Immature natural killer cell (primary cell): ENCODE measurements around the gene SV2B. TPM values are rescaled to one million over a fixed set of nuclear protein-coding genes. Genes with fewer than 3 reads are reported as not detected.

Experiments used
- DNase-seq, 3 donors: peaks; one replicate each; pipeline ENCODE4 v3.0.0; 2022; ENCODE audit warnings: mixed read lengths in 1 of 3
- H3K27ac Mint-ChIP-seq, 6 donors: one replicate each; pipeline ENCODE4 v1.8.0; 2020; ENCODE audit warnings: mixed read lengths in 6 of 6, mild to moderate bottlenecking in 5 of 6, inconsistent platforms in 4 of 6, moderate library complexity in 3 of 6
- H3K27me3 Mint-ChIP-seq, 3 donors: one replicate each; pipeline ENCODE4 v1.8.0; 2020 to 2021; ENCODE audit warnings: low read depth in 3 of 3, mild to moderate bottlenecking in 3 of 3, mixed read lengths in 3 of 3, moderate library complexity in 3 of 3, inconsistent platforms in 1 of 3
- H3K36me3 Mint-ChIP-seq, 3 donors: one replicate each; pipeline ENCODE4 v1.8.0; 2020; ENCODE audit warnings: mixed read lengths in 3 of 3, inconsistent platforms in 2 of 3, mild to moderate bottlenecking in 2 of 3
- H3K4me1 Mint-ChIP-seq, 2 donors: one replicate each; pipeline ENCODE4 v1.8.0; 2020; ENCODE audit warnings: inconsistent platforms in 2 of 2, mild to moderate bottlenecking in 2 of 2, mixed read lengths in 2 of 2, moderate library complexity in 1 of 2
- H3K4me3 Mint-ChIP-seq, 5 donors: one replicate each; pipeline ENCODE4 v1.8.0; 2020; ENCODE audit warnings: mild to moderate bottlenecking in 5 of 5, mixed read lengths in 5 of 5, inconsistent platforms in 3 of 5, moderate library complexity in 3 of 5
- H3K9me3 Mint-ChIP-seq, 6 donors: one replicate each; pipeline ENCODE4 v1.8.0; 2020; ENCODE audit warnings: mild to moderate bottlenecking in 6 of 6, mixed read lengths in 6 of 6, inconsistent platforms in 4 of 6, moderate library complexity in 3 of 6
- polyA plus RNA-seq, 3 donors: library from polyadenylated mRNA; unstranded; fragments of 300-500 nt; fragmentation: Illumina TruSeq; gene quantifications; one replicate each; pipeline ENCODE4 v1.2.3, GENCODE V29; 2021

The SV2B gene
- polyA plus RNA-seq, 3 donors from 2014 or later = not detected

DNA sequence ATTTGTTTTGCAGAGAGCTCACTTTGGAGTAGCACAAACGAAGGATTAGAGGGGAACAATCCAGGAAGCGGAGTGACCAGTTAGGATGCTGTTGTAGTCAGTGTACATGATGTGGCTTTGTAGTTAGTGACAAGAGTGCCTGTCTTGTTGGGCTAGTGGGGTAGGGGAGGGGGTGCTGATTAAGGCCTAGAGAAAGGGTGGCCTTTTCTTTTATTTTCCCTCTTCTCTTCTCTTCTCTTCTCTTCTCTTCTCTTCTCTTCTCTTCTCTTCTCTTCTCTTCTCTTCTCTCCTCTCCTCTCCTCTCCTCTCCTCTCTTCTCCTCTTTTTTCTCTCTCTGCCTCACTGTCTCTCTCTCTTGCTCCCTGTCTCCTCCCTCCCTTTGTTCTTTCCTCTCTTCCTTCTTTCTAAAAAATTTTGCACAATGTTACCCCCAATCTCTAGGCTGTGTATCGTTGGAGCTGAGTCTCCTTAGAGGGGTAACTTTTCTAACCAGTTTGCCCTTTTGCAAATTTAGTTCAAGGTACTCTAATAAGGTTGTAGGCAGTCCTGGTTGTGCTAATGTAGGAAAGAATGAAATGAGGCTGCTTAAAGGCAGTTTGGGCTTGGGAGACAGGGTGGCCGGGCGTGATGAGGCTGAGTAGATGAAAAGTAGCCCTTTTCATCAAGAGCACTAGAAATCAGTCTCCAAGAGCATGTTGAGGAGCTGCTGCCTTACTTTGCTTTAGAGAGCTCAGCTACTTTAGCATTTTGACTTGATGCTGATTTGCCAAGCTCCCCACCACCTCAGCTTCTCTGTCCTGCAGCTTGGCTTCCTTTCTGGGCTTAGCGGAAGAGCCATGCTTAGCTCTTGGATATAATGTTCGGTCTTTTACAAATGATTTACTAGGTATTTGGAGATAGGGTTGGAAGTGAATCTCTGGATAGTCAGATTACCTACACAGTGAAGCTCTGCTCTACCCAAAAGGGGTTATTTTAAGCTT, 58.6 kb downstream of the SV2B start:
- no peaks in the 10 kb centered on the region for H3K36me3 Mint-ChIP-seq
- no peak overlapping the region for H3K4me3 Mint-ChIP-seq
- peaks cover 2 to 19% (median 2%) of the 10 kb centered on the region in 3 donors for H3K27me3 Mint-ChIP-seq
- H3K4me1 Mint-ChIP-seq = no peaks in the 10 kb centered on the region
- DNase-seq = no peak
- peaks cover 0 to 8% (median 0%) of the 10 kb centered on the region in 6 donors for H3K9me3 Mint-ChIP-seq
- H3K27ac Mint-ChIP-seq = no peak overlapping the region

DNA sequence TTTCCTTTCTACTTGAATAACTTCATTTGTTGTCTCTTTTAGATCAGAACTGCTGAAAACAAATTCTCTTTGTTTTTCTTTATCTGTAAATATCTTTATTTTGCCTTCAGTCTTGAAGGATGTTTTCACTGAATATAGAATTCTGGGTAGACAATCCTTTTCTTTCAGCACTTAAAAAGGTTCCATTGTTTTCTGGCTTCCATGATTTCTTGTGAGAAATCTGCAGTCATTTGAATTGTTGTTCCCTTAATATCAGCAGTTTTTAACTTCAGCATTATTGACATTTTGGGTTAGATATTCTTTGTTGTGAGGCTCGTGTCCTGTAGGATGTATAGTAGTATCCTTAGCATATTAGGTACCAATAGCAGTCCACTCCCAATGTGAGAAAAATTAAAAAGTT, 65.8 kb downstream of the SV2B start:
- no peak for DNase-seq
- H3K27me3 Mint-ChIP-seq = peaks cover 0 to 15% (median 2%) of the 10 kb centered on the region in 3 donors
- H3K27ac Mint-ChIP-seq = no peak overlapping the region
- no peak overlapping the region for H3K4me3 Mint-ChIP-seq
- H3K4me1 Mint-ChIP-seq = no peaks in the 10 kb centered on the region
- no peaks in the 10 kb centered on the region for H3K36me3 Mint-ChIP-seq
- H3K9me3 Mint-ChIP-seq = peaks cover 12 to 38% (median 25%) of the 10 kb centered on the region in 6 donors

DNA sequence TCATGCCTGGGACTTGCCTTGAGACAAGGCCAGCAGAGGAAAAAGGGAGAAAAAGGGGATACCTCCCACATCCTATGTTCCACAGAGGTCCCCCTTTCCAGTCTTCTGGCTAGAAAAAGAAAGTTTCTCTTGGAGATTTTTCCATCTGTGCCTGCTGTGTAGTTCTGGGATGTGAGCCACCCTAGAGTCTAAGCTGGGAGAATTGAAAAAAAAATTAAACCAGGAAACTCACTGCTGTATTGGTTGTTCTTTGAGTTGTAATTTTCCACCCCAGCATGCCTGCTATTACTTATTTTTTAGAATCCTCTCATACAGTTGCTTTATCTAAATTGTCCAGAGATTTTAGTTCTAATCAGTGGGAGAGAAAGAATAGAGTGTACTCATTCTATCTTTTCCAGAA, 68.4 kb downstream of the SV2B start:
- peaks cover 7 to 38% (median 24%) of the 10 kb centered on the region in 6 donors for H3K9me3 Mint-ChIP-seq
- no peak for DNase-seq
- no peaks in the 10 kb centered on the region for H3K4me1 Mint-ChIP-seq
- no peaks in the 10 kb centered on the region for H3K36me3 Mint-ChIP-seq
- H3K27me3 Mint-ChIP-seq = peaks cover 0 to 12% (median 4%) of the 10 kb centered on the region in 3 donors
- no peak overlapping the region for H3K27ac Mint-ChIP-seq
- no peak overlapping the region for H3K4me3 Mint-ChIP-seq

DNA sequence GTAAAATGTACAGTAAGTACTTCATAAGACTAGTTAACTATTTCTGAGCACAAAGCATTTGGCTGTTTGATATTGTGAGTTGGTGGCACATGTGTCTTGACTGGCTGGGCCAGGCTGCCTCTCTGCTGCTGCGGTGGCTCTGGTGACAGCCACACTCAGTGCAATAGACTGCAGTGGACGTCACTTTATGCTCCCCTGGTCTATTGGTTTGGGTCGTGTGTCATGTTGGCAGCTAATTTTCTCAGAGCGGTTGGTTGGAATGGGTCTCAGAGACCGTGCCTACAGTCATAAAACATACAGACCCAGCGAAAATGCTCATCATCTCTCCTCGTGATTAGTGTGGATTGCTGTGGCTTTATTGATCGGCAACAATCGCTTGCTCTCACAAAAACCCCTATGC, 71.3 kb downstream of the SV2B start:
- Mint-ChIP-seq H3K27me3 (peaks cover 3 to 7% (median 4%) of the 10 kb centered on the region in 3 donors), H3K9me3 (peaks cover 0 to 19% (median 12%) of the 10 kb centered on the region in 6 donors), H3K27ac (no peak overlapping the region), H3K36me3 (no peaks in the 10 kb centered on the region), H3K4me3 (no peak overlapping the region), H3K4me1 (no peaks in the 10 kb centered on the region)
- DNase-seq = no peak

DNA sequence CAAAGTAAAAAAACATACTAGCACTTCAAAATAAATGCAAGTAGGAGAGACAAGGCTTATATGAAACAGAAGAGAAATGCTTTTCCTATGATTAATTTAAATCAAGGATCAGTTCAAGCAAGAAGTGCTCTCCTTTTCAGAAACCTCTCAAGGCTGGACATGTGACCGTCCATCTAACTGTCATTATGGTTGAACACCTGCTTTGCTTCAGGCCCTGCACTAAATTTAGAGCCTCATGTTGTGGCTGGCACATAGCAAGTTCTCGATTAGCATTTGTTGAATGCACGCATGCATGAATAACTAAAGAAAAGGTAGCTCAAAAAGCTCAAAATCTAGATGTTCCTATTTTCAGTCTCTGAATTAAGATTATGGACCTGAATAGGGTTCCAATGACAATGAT, 82.0 kb downstream of the SV2B start:
- H3K27me3 Mint-ChIP-seq = peaks cover 3 to 7% (median 5%) of the 10 kb centered on the region in 3 donors

DNA sequence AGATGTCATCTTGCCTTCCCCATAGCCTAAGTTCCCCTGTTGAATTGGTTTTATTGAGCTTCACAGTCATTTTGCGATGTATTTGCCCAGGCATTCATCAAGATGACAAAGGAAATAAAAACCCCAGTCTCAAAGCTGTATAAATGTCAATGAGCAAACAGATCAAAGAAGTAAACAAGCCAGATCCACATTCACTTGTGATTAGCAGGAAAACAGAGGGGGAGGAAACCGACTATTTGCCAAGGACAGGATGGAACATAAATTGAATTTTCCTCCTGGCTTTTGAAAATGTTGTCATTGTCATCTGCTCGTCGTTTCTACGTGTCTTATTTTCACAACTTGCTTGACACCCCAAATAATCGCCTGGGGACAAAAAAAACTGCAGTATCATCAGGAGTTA, 83.5 kb downstream of the SV2B start:
- Mint-ChIP-seq H3K4me3 (no peak overlapping the region), H3K27me3 (peaks cover 3 to 7% (median 5%) of the 10 kb centered on the region in 3 donors), H3K9me3 (no peaks in the 10 kb centered on the region), H3K36me3 (no peaks in the 10 kb centered on the region), H3K4me1 (no peaks in the 10 kb centered on the region), H3K27ac (no peak overlapping the region)
- DNase-seq = no peak

More for the DNA sequence above, 82.0 kb downstream of the SV2B start:
- no peak for DNase-seq
- no peaks in the 10 kb centered on the region for H3K36me3 Mint-ChIP-seq
- no peak overlapping the region for H3K27ac Mint-ChIP-seq
- no peaks in the 10 kb centered on the region for H3K9me3 Mint-ChIP-seq
- H3K4me1 Mint-ChIP-seq = no peaks in the 10 kb centered on the region
- no peak overlapping the region for H3K4me3 Mint-ChIP-seq

DNA sequence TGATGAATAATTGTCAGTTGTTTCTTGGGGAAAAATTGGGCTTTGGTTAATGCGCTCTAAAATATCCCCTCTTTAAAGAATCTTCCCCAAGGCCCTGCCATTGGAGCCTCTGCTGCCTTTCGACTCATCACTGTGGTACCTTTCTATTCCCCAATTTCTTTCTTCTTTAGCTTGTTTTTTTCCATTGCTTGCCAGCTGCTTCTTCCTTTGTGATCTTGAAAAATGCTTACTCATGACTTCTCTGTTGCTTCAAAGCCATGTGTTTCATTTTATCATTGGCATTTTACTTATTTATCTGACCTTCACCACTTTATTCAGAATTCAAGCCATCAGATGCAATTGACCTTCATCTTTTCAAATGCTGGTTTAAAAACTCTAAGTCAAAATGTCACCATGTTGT, 84.4 kb downstream of the SV2B start:
- no peak for DNase-seq
- Mint-ChIP-seq H3K4me3 (no peak overlapping the region), H3K9me3 (no peaks in the 10 kb centered on the region), H3K27ac (no peak overlapping the region), H3K4me1 (no peaks in the 10 kb centered on the region), H3K27me3 (peaks cover 5 to 8% (median 7%) of the 10 kb centered on the region in 3 donors), H3K36me3 (no peaks in the 10 kb centered on the region)

DNA sequence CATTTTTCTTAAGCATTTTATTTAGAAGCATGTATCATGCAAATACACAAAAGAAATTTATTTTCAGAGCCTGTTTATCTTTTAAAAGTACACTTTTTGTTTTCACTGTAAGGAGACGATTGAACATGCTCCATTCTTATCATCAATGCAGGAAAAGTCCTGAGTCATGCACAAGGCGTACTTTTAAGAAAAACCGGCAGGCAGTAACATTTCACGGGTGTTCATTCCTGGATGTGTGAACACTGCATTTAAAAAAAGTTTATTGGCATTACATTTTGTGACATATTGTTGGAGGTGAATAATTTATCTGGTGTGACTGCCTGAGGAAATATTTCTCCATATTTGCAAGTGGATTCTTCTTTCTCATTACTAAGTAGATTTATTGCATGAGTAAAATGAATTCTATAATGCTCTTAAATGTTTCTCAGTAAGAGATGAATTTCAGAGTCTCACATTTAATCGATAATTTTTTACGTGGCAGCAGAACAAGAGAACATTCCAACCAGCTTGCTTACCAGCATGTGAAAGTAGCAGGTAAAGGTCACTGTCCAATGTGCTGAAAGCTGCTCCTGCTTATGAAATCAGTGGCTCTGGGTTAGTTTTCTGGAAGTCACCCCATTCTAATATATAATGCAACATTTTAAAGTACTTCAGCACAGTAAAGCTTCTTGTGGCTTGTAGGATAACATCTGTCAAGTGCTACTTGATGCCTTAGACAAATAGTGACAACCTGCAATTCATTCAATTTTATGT, 87.0 kb downstream of the SV2B start:
- no peaks in the 10 kb centered on the region for H3K4me1 Mint-ChIP-seq
- no peak overlapping the region for H3K27ac Mint-ChIP-seq
- H3K27me3 Mint-ChIP-seq = peaks cover 3 to 19% (median 5%) of the 10 kb centered on the region in 3 donors
- H3K9me3 Mint-ChIP-seq = no peaks in the 10 kb centered on the region
- no peak for DNase-seq
- H3K4me3 Mint-ChIP-seq = no peak overlapping the region
- H3K36me3 Mint-ChIP-seq = no peaks in the 10 kb centered on the region

DNA sequence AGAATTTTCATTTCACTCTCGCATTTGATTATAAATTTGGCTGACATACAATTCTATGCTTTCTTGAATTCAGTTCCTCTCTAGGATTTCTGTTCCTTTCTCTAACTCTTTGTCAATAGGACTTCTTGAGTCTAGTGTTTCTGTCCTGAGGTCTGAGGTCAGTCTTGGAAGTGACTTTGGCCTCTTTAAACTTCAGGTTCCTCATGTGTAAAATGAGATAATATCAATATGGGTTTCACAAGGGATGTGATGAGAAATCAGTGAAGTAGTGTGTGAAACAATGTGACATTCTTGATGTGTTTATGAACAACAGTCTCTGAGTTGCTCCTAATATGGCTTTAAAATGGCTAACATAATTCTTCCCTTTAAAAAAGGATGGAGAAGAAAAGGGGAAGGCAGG, 92.2 kb downstream of the SV2B start:
- no peak for DNase-seq
- Mint-ChIP-seq H3K9me3 (peaks cover 0 to 1% (median 0%) of the 10 kb centered on the region in 6 donors), H3K27me3 (peaks cover 0 to 35% (median 11%) of the 10 kb centered on the region in 3 donors), H3K36me3 (no peaks in the 10 kb centered on the region), H3K4me1 (no peaks in the 10 kb centered on the region), H3K27ac (no peak overlapping the region), H3K4me3 (no peak overlapping the region)

DNA sequence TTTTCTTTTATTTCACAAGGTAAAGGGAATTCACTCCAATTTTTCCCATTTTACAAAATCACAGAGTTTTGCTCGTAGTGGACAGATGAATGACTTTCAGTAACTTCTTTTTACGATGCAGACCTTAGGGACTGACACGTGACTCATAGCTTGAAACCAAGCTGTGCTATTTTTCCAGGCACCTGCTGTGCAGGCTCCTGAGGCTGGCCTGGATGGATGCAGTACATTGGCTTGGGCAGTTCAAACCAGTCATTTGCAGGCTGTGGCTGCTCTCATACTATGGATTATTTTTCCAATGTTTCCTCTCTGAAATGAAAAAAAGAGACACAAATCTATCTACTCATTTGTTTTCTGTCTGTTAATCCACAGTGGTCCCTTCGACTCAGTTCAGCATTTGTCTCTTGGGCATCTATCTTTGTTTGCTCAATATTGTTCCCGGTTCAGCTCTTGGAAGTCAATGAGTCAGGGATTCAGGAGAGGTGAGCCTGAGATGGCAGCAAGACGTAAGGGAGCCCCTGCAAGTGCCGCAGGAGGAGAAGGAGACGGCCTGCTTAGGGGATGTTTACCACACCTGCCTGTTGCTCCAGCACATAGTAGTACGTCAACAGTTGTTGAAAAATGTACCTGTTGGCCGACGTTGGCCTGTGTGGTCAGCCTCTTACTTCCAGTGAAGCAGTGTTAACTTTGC, 92.8 kb downstream of the SV2B start:
- H3K4me3 Mint-ChIP-seq = no peak overlapping the region
- H3K27me3 Mint-ChIP-seq = peaks cover 0 to 35% (median 11%) of the 10 kb centered on the region in 3 donors
- H3K27ac Mint-ChIP-seq = no peak overlapping the region

DNA sequence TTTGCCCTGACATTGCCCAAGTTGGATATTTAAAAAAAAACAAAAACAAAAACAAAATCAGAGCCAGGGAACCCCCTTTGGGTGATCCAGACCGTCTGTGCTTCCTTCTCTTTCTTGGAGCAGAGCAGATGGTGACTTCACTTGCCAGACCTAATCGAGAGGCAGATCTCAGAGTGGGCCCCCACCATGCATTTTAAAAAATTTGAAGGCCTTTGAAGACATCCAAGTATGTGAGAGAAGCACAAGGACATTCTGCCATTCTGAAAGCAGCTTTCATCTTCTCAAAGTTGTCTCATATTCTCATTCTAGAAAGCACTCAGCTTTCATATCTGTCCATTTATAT, 93.3 kb downstream of the SV2B start:
- Mint-ChIP-seq H3K9me3 (peaks cover 0 to 1% (median 0%) of the 10 kb centered on the region in 6 donors), H3K27me3 (peaks cover 0 to 34% (median 11%) of the 10 kb centered on the region in 3 donors), H3K36me3 (no peaks in the 10 kb centered on the region), H3K4me3 (no peak overlapping the region), H3K27ac (no peak overlapping the region), H3K4me1 (no peaks in the 10 kb centered on the region)
- no peak for DNase-seq

More for the DNA sequence above, 92.8 kb downstream of the SV2B start:
- no peak for DNase-seq
- H3K36me3 Mint-ChIP-seq = no peaks in the 10 kb centered on the region
- H3K4me1 Mint-ChIP-seq = no peaks in the 10 kb centered on the region
- peaks cover 0 to 1% (median 0%) of the 10 kb centered on the region in 6 donors for H3K9me3 Mint-ChIP-seq

DNA sequence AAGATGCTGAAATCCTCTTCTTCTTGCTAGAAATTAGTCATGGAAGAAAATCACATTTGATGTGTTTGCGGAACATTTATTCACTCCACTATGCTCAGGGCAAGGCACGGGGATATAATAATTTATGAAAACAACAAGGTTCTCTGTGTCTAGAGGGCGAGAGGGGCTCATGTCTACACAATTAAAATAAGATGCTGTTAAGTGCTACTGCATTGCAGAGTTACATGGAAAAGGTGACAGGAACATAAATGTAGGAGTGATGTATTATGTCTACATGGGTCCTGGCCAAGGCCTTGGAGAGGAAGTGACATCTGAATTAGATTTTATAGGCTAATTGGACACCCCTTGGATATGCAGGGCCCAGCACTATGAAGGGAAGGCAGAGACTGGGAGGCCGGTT, 96.1 kb downstream of the SV2B start:
- Mint-ChIP-seq H3K9me3 (peaks cover 0 to 1% (median 0%) of the 10 kb centered on the region in 6 donors), H3K4me3 (no peak overlapping the region), H3K36me3 (no peaks in the 10 kb centered on the region), H3K27me3 (peaks cover 2 to 28% (median 6%) of the 10 kb centered on the region in 3 donors), H3K27ac (no peak overlapping the region), H3K4me1 (no peaks in the 10 kb centered on the region)
- no peak for DNase-seq

DNA sequence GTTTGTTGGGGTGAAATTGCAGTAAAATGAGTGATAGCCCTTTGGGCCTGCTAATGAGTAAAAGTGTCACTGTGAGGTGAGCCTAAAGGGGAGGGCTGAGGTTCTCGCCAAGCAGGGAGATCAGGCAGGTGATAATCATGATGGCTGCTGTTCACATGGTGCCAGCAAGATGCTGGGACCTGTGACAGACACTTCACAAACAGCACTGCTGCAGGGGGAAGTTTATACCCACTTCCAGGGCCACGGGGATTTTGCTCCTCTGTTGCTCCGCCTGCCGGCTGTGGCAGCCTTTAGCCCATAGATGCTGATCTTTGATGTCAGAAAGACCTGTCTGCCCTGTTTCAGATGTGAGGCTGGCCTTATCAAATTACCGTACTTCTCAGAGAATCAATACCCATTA, 96.7 kb downstream of the SV2B start:
- peaks cover 3 to 29% (median 9%) of the 10 kb centered on the region in 3 donors for H3K27me3 Mint-ChIP-seq
- DNase-seq = no peak
- peaks cover 0 to 1% (median 0%) of the 10 kb centered on the region in 6 donors for H3K9me3 Mint-ChIP-seq
- no peaks in the 10 kb centered on the region for H3K4me1 Mint-ChIP-seq
- no peak overlapping the region for H3K27ac Mint-ChIP-seq
- no peaks in the 10 kb centered on the region for H3K36me3 Mint-ChIP-seq
- no peak overlapping the region for H3K4me3 Mint-ChIP-seq
